ENCODE data around the gene NFU1.

DNA sequence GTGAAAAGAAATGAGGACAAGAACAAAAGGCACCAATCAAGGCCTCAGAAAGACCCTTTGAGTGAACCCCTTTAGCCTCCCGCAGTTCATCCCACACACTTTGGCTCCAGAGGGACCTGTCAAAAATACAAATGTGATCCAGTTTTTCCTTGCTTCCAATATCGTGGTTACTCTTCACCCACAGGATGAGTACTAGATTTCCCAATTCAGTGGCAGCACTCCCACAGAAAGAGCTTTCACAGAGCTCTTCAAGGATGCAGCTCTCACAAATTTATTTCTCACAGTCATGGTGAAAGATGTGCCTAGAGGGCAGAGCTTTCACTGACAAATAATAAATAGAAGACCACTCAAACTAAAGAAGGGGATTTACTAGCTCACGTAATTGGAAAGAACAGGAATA, 47.2 kb downstream of the NFU1 start:
- TF ChIP-seq TAF1 (IDR thresholded peaks at IDR 0.05; ENCODE audit: borderline replicate concordance, insufficient read depth, low read length) (no peak), SIN3A (IDR thresholded peaks at IDR 0.05; ENCODE audit: borderline replicate concordance, insufficient read depth, low read length) (no peak), POLR2AphosphoS5 (IDR thresholded peaks at IDR 0.05; ENCODE audit: low read depth, low read length) (no peak)
- TF ChIP-seq, protein P1, sequence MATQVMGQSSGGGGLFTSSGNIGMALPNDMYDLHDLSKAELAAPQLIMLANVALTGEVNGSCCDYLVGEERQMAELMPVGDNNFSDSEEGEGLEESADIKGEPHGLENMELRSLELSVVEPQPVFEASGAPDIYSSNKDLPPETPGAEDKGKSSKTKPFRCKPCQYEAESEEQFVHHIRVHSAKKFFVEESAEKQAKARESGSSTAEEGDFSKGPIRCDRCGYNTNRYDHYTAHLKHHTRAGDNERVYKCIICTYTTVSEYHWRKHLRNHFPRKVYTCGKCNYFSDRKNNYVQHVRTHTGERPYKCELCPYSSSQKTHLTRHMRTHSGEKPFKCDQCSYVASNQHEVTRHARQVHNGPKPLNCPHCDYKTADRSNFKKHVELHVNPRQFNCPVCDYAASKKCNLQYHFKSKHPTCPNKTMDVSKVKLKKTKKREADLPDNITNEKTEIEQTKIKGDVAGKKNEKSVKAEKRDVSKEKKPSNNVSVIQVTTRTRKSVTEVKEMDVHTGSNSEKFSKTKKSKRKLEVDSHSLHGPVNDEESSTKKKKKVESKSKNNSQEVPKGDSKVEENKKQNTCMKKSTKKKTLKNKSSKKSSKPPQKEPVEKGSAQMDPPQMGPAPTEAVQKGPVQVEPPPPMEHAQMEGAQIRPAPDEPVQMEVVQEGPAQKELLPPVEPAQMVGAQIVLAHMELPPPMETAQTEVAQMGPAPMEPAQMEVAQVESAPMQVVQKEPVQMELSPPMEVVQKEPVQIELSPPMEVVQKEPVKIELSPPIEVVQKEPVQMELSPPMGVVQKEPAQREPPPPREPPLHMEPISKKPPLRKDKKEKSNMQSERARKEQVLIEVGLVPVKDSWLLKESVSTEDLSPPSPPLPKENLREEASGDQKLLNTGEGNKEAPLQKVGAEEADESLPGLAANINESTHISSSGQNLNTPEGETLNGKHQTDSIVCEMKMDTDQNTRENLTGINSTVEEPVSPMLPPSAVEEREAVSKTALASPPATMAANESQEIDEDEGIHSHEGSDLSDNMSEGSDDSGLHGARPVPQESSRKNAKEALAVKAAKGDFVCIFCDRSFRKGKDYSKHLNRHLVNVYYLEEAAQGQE (IDR thresholded peaks at IDR 0.05; ENCODE audit: insufficient read depth in 1 of 2, low read depth in 2 of 2, low read length in 2 of 2): no peak

All from PFSK-1 (cell line).